HCT116 (cell line): ENCODE results near the gene OVOL1. TPM values are rescaled to one million over a fixed set of nuclear protein-coding genes. Genes with fewer than 3 reads are reported as not detected.

Source experiments
- ATAC-seq: fragments of 200-7000 bp; cut with Tn5 transposase; 2 replicates; pipeline ENCODE4 v1.9.1; 2020; ENCODE audit warnings: mild to moderate bottlenecking, moderate library complexity
- BruUV-seq: library from RNA; stranded (reverse); fragments of 400-500 nt; replicated peaks from 2 replicates; lab custom pipeline; 2021; lab: Mats Ljungman, UMichigan
- CTCF ChIA-PET: fragments of 300-600 bp; sonication (Branson Sonifier 250); formaldehyde crosslinking; loops from one replicate; lab custom pipeline; 2021; ENCODE audit warnings: antibody characterized with exemption; lab: Charles Lee
- POLR2A ChIA-PET: fragments of 300-600, 350-600 bp; sonication (Branson Sonifier 250); formaldehyde crosslinking; loops from one replicate; lab custom pipeline; 2021; ENCODE audit warnings: antibody characterized with exemption; lab: Charles Lee
- RAD21 ChIA-PET, 2 experiments: fragments of 300-600 bp; sonication (Branson Sonifier 250); formaldehyde crosslinking; loops; one replicate each; lab custom pipeline; 2023; ENCODE audit warnings: low total read pairs in 2 of 2; ENCODE audit not compliant: uncharacterized antibody in 2 of 2, unreplicated experiment in 2 of 2, low non-redundant PET in 1 of 2; lab: Charles Lee
- DNase-seq: peaks from one replicate; pipeline ENCODE4 v3.0.0-alpha.2; 2010; ENCODE audit warnings: low read depth, low spot score
- H2AFZ ChIP-seq: fragments of 200-600 bp; shearing (Covaris generic), sonication (generic); 2 replicates; pipeline ENCODE4 v1.6.1; 2017; ENCODE audit warnings: low read depth, mixed run types, mixed read lengths, antibody characterized with exemption, low read length; ENCODE audit not compliant: poor library complexity, severe bottlenecking
- H3K27ac ChIP-seq: 2 replicates; pipeline ENCODE4 v1.5.1; 2012; ENCODE audit warnings: low read depth, low read length
- H3K27me3 ChIP-seq: fragments of 200-600 bp; sonication (generic); 2 replicates; pipeline ENCODE4 v1.6.1; 2016; ENCODE audit warnings: mixed run types, low read length, mixed read lengths; ENCODE audit not compliant: insufficient read depth
- H3K36me3 ChIP-seq, 2 experiments: fragments of 200-500 bp in 1 of 2; fragments of 200-600 bp in 1 of 2; sonication (Bioruptor generic) in 1 of 2; sonication (generic) in 1 of 2; 2 replicates each; pipeline versions ENCODE4 v1.5.1 to v1.6.1; 2014 to 2016; ENCODE audit warnings: low read length in 2 of 2, inconsistent platforms in 1 of 2, mixed read lengths in 1 of 2, mixed run types in 1 of 2; ENCODE audit not compliant: insufficient read depth in 2 of 2, control insufficient read depth in 1 of 2
- H3K4me1 ChIP-seq, 2 experiments: fragments of 200-600 bp in 1 of 2; sonication (generic) in 1 of 2; 2 replicates each; pipeline versions ENCODE4 v1.5.1 to v1.6.1; 2012 to 2017; ENCODE audit warnings: low read length in 2 of 2, inconsistent platforms in 1 of 2, mild to moderate bottlenecking in 1 of 2, mixed read lengths in 1 of 2, mixed run types in 1 of 2, moderate library complexity in 1 of 2; ENCODE audit not compliant: insufficient read depth in 2 of 2, control insufficient read depth in 1 of 2
- H3K4me2 ChIP-seq: fragments of 200-600 bp; sonication (generic); 2 replicates; pipeline ENCODE4 v1.6.1; 2017; ENCODE audit warnings: mixed run types, low read length, mixed read lengths
- H3K4me3 ChIP-seq, 2 experiments: fragments of 200-600 bp in 1 of 2; sonication (generic) in 1 of 2; replicated peaks in 1 of 2; 2 replicates each; pipeline ENCODE4 v1.5.1; 2011 to 2016; ENCODE audit warnings: low read length in 2 of 2, control low read depth in 1 of 2, low read depth in 1 of 2, mild to moderate bottlenecking in 1 of 2, mixed read lengths in 1 of 2, mixed run types in 1 of 2
- H3K79me2 ChIP-seq: fragments of 200-600 bp; sonication (generic); 2 replicates; pipeline ENCODE4 v1.6.1; 2017; ENCODE audit warnings: mild to moderate bottlenecking, mixed run types, low read length, moderate library complexity, mixed read lengths; ENCODE audit not compliant: insufficient read depth
- H3K9ac ChIP-seq: fragments of 200-600 bp; sonication (generic); 2 replicates; pipeline ENCODE4 v1.6.1; 2016; ENCODE audit warnings: low read length, mixed read lengths
- H3K9me2 ChIP-seq: fragments of 200-600 bp; sonication (generic), shearing (Covaris generic); 2 replicates; pipeline ENCODE4 v1.6.1; 2017; ENCODE audit warnings: mixed run types, mild to moderate bottlenecking, moderate library complexity; ENCODE audit not compliant: insufficient read depth
- H3K9me3 ChIP-seq, 2 experiments: fragments of 200-500 bp in 1 of 2; fragments of 200-600 bp in 1 of 2; sonication (Bioruptor generic) in 1 of 2; sonication (generic) in 1 of 2; 2 replicates each; pipeline ENCODE4 v1.6.1; 2014 to 2017; ENCODE audit warnings: low read length in 2 of 2, mixed read lengths in 2 of 2, inconsistent platforms in 1 of 2, low read depth in 1 of 2, mild to moderate bottlenecking in 1 of 2, mixed run types in 1 of 2, moderate library complexity in 1 of 2; ENCODE audit not compliant: control insufficient read depth in 1 of 2, insufficient read depth in 1 of 2
- H4K20me1 ChIP-seq: fragments of 200-600 bp; sonication (generic), shearing (Covaris generic); 2 replicates; pipeline ENCODE4 v1.6.1; 2017; ENCODE audit warnings: mixed run types, mild to moderate bottlenecking, moderate library complexity; ENCODE audit not compliant: insufficient read depth
- ATF3 ChIP-seq: IDR thresholded peaks from 2 replicates; pipeline ENCODE4 v1.6.1; 2012
- CBX3 ChIP-seq: IDR thresholded peaks from 2 replicates; pipeline ENCODE4 v1.6.1; 2012; ENCODE audit warnings: low read depth
- CEBPB ChIP-seq: IDR thresholded peaks from 2 replicates; pipeline ENCODE4 v1.6.1; 2012; ENCODE audit warnings: low read depth
- EGR1 ChIP-seq: IDR thresholded peaks from 2 replicates; pipeline ENCODE4 v1.6.1; 2012; ENCODE audit warnings: low read depth
- EZH2 ChIP-seq: fragments of 200-600 bp; sonication (generic); IDR thresholded peaks from 2 replicates; pipeline ENCODE4 v1.6.1; 2017; ENCODE audit warnings: antibody characterized with exemption, mixed run types
- FOSL1 ChIP-seq: IDR thresholded peaks from 2 replicates; pipeline ENCODE4 v1.6.1; 2012; ENCODE audit warnings: low read depth
- JUND ChIP-seq: IDR thresholded peaks from 2 replicates; pipeline ENCODE4 v1.6.1; 2012
- POLR2A ChIP-seq: IDR thresholded peaks from 2 replicates; pipeline ENCODE4 v1.7.0; 2011; ENCODE audit warnings: borderline replicate concordance; ENCODE audit not compliant: insufficient read depth, insufficient read length; ENCODE audit errors: extremely low read depth
- POLR2AphosphoS5 ChIP-seq: IDR thresholded peaks from 2 replicates; pipeline ENCODE4 v1.6.1; 2011; ENCODE audit warnings: mild to moderate bottlenecking, low read depth, low read length, moderate library complexity
- RAD21 ChIP-seq: IDR thresholded peaks from 2 replicates; pipeline ENCODE4 v1.6.1; 2012; ENCODE audit warnings: low read depth, mild to moderate bottlenecking
- SP1 ChIP-seq: IDR thresholded peaks from 2 replicates; pipeline ENCODE4 v1.6.1; 2012; ENCODE audit warnings: low read depth
- SRF ChIP-seq: IDR thresholded peaks from 2 replicates; pipeline ENCODE4 v1.6.1; 2012; ENCODE audit warnings: low read depth
- ZBTB33 ChIP-seq: IDR thresholded peaks from 2 replicates; pipeline ENCODE4 v1.6.1; 2011; ENCODE audit warnings: mild to moderate bottlenecking, low read length, moderate library complexity; ENCODE audit not compliant: insufficient replicate concordance; ENCODE audit errors: extremely low read depth
- ZNF274 ChIP-seq: fragments of 200-500 bp; sonication (Bioruptor generic); IDR thresholded peaks from 2 replicates; pipeline ENCODE4 v1.6.1; 2014; ENCODE audit warnings: mild to moderate bottlenecking, low read depth, low read length, inconsistent platforms
- intact Hi-C: fragments of 100-400 bp; cut with micrococcal nuclease; formaldehyde crosslinking; loops from 2 replicates; pipeline ENCODE4 v1.10.0; 2022
- total RNA-seq: library from RNA; stranded (reverse); gene quantifications from one replicate; pipeline ENCODE4 v1.2.1, GENCODE V29; 2021; ENCODE audit not compliant: unreplicated experiment

The OVOL1 gene
- total RNA-seq, 1 experiment from 2014 or later: 14.7 TPM

DNA sequence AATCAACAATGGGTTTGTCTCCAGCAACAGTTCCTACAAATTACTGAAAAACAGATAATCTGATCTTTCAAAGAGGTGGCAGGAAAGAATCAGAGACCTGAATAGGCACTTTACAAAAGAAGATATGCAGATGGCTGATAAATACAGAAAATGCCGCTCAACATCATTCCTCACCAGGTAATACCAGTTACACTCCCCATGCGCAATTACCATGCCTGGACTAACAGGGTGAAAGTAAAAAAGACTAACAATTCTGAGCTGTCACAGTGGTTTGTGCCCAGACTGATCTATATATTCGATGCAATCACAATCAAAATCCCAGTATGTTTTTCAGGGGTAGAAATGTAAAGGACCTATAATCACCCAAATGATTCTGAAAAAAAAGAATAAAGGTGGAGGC is 56.9 kb downstream of the OVOL1 start (continued):
- TF ChIP-seq ZBTB33: no peak
- no peak for TF ChIP-seq POLR2A
- TF ChIP-seq RAD21: no peak
- TF ChIP-seq SP1: no peak
- TF ChIP-seq JUND: no peak
- no peak for TF ChIP-seq SRF
- TF ChIP-seq EGR1: no peak

GRCh38 chr11:65844231-65844872 is 57.5 kb downstream of the OVOL1 start:
- H3K27ac ChIP-seq: no peak overlapping the region
- no peak overlapping the region for H3K4me2 ChIP-seq
- DNase-seq (no peak), ATAC-seq (no peak)
- intact Hi-C loops: no loop called here
- H4K20me1 ChIP-seq: no peaks in the 10 kb centered on the region
- H3K9me3 ChIP-seq: no peaks in the 10 kb centered on the region
- CTCF ChIA-PET: interaction anchor here (1.3 to 1.5 kb wide), 2 partner anchors 16 to 65 kb away, joined by 5 to 6 read pairs; no protein-coding TSS in a partner anchor
- no TSS peak for BruUV-seq
- POLR2A ChIA-PET: no interaction called here
- H3K9ac ChIP-seq: no peak overlapping the region
- H3K4me1 ChIP-seq: no peaks in the 10 kb centered on the region
- H3K4me3 ChIP-seq: no peak overlapping the region
- H3K79me2 ChIP-seq: no peaks in the 10 kb centered on the region
- no peaks in the 10 kb centered on the region for H3K9me2 ChIP-seq
- RAD21 ChIA-PET: no interaction called here
- H2AFZ ChIP-seq: no peak overlapping the region
- no peaks in the 10 kb centered on the region for H3K27me3 ChIP-seq
- H3K36me3 ChIP-seq: no peaks in the 10 kb centered on the region
- TF ChIP-seq FOSL1: no peak
- TF ChIP-seq CEBPB: no peak
- TF ChIP-seq JUND: no peak
- no peak for TF ChIP-seq ZBTB33
- TF ChIP-seq ZNF274: no peak
- TF ChIP-seq CBX3: no peak
- TF ChIP-seq POLR2A: no peak
- TF ChIP-seq RAD21: no peak
- TF ChIP-seq EZH2: no peak
- TF ChIP-seq EGR1: no peak
- TF ChIP-seq POLR2AphosphoS5: no peak
- TF ChIP-seq ATF3: no peak
